ENCODE measurements around the gene TWIST1.

Gene TWIST1

DNA sequence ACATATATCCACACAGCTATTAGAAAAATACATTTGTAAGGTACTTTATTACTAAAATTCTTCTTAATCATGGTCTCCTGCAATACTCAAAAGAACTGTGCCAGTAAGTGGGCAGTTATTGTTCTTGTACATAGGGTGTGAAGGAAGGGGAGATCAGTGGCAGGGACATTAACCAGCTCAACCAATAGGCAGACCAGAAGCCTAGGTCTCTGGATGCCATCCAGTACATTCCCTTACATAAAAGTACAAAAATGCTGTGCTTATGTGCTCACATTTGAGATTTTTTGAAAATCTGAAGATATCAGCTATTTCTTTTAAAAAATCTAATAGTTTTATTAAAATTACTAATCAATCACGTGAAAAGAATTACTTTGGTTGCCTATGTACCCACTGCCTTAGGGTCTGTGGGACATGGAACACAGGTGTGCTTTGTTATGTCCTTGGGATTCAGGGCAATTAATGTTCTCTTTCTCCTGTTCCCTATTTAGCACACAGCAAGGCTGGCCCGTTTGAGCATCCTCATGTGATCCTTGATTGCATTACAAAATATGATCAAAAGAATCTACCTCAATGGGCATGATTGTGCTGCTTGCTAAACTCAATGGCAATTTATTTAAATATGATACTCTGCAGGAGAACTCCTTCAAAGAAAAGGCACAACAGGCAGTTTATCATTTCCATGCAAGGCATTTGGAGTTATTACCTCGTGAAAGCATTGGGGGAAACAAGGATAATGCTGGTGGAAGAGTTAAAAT, 22.7 kb downstream of the TWIST1 start:
- ATAC-seq (replicated peaks) (no peak), DNase-seq (no peak)

DNA sequence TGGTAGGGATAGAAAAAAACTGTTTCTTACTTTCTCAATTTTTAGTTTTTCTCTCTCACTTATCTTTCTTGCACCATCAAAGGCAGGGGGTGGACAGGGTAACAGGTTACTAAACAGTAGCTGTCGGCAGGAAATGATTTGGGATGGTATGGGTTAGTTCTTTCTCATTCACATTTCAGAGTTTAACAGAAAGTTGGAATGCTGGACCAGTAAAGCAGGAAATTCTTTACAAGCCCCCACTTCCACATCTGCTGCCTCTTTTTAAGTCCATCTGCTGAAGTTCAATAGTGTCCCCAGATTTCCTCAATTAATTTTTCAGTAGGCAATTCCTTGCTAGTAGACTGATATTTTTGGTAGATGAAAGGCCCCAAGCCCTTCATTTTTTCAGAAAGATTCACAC, 23.3 kb downstream of the TWIST1 start:
- Mint-ChIP-seq H3K27me3 (peaks cover 14 to 19% of the 10 kb centered on the region in 2 donors), H3K4me3 (no peak overlapping the region), H3K27ac (no peak overlapping the region), H3K9me3 (no peaks in the 10 kb centered on the region), H3K36me3 (no peaks in the 10 kb centered on the region), H3K4me1 (no peaks in the 10 kb centered on the region)
- ATAC-seq (replicated peaks), result no peak
- DNase-seq, result no peak

More for the DNA sequence above, 22.7 kb downstream of the TWIST1 start:
- Mint-ChIP-seq H3K27ac (no peak overlapping the region), H3K9me3 (no peaks in the 10 kb centered on the region), H3K4me1 (no peaks in the 10 kb centered on the region), H3K27me3 (peaks cover 14 to 19% of the 10 kb centered on the region in 2 donors), H3K36me3 (no peaks in the 10 kb centered on the region), H3K4me3 (no peak overlapping the region)

DNA sequence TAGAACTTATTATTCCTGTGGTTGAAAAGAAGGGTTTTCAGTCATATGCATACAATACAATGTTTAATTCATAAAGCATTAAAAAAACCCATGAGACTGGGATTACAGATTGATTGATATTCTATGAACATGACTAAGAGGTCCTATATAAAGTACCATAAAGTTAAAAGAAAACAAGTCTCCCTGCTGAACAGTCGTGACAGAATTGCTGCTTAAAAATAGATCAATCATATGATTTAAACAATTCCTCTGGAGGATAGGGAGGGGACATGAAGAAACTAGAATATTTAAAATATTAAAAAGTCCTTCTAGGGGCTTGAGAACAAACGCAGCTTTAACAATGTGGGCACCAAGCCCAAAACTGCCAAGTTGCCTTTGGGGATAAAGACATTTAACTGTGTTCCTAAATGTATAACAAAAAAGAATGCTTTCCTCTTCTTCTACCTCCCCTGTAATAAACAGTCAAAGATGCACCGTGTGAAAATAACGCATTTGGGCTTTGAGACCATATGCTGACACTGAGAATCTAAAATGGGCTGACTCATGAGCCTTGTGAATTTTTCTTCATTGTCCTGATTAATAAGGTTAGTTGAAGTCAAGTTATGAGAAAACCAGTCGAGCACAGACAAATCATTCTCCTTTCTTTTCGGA, 25.8 kb downstream of the TWIST1 start:
- DNase-seq (no peak), ATAC-seq (replicated peaks) (no peak)
- H3K4me1 Mint-ChIP-seq, result no peaks in the 10 kb centered on the region
- no peak overlapping the region for H3K4me3 Mint-ChIP-seq
- peaks cover 0 to 1% of the 10 kb centered on the region in 2 donors for H3K9me3 Mint-ChIP-seq
- peaks cover 9 to 13% of the 10 kb centered on the region in 2 donors for H3K27me3 Mint-ChIP-seq
- no peaks in the 10 kb centered on the region for H3K36me3 Mint-ChIP-seq
- H3K27ac Mint-ChIP-seq, result no peak overlapping the region

DNA sequence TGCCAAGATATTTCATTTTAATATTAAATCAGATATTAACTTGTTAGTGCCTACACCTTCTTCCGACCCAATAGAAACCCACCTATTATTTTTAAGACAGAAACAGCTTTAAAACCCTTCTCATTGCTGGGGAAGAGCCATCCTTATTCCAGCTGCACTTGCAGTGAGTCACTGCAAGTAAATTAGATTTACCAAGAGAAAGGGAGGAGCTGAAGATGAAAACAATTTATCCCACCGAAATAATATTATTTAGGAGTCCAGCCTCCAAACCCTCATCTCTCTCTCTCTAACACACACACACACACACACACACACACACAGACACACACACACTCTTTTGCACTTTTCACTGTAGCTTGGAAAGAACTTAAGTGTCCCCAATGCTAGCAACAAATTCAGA, 26.9 kb downstream of the TWIST1 start:
- Mint-ChIP-seq H3K4me3 (no peak overlapping the region), H3K4me1 (no peaks in the 10 kb centered on the region), H3K27me3 (peaks cover 9 to 13% of the 10 kb centered on the region in 2 donors), H3K27ac (no peak overlapping the region), H3K36me3 (no peaks in the 10 kb centered on the region), H3K9me3 (peaks cover 0 to 1% of the 10 kb centered on the region in 2 donors)
- no peak for DNase-seq
- no peak for ATAC-seq (replicated peaks)

DNA sequence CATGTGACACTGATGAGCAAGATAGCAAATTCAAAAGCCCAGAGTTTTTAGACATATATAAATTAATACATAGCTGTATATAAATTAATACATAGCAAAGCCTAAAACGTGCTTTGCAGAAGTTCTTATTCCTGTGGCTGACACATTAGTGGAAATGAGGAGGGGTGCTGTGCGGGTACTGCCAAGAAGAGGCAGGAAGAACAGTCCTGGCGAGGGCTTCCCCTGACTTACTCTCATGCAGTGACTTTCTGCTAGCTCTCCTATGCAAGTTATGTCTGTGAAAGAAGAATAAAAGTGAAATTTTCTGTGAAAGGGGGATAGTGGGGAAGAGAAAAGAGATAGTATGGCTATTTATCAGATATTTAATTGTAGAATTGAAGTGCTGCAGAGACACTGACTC, 27.6 kb downstream of the TWIST1 start:
- H3K27me3 Mint-ChIP-seq, result peaks cover 4 to 7% of the 10 kb centered on the region in 2 donors
- peaks cover 0 to 1% of the 10 kb centered on the region in 2 donors for H3K9me3 Mint-ChIP-seq
- no peaks in the 10 kb centered on the region for H3K4me1 Mint-ChIP-seq
- no peaks in the 10 kb centered on the region for H3K36me3 Mint-ChIP-seq
- no peak overlapping the region for H3K4me3 Mint-ChIP-seq
- ATAC-seq (replicated peaks) (no peak), DNase-seq (no peak)
- H3K27ac Mint-ChIP-seq, result no peak overlapping the region

DNA sequence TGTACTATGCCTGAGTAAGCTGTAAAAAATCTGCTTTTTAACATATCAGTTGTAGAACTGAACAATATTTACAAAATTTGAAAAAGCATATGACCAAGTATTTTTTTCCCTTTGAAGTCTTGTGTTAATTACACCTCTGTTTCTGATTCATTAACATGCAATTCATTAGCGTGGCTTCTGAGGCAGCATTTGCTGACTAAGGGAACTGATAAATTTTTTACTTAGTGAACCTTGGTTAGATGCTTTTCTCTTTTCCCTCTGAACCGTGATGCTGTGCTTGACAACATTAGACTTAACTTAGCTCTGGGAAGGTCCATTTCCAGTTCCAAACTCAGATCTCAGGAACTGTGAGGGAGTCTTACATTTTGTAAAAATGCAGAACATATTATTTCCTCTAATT, 28.1 kb downstream of the TWIST1 start:
- DNase-seq, result no peak
- Mint-ChIP-seq H3K27ac (no peak overlapping the region), H3K4me3 (no peak overlapping the region), H3K27me3 (peaks cover 4 to 7% of the 10 kb centered on the region in 2 donors), H3K36me3 (no peaks in the 10 kb centered on the region), H3K4me1 (no peaks in the 10 kb centered on the region), H3K9me3 (peaks cover 0 to 1% of the 10 kb centered on the region in 2 donors)
- ATAC-seq (replicated peaks), result no peak

DNA sequence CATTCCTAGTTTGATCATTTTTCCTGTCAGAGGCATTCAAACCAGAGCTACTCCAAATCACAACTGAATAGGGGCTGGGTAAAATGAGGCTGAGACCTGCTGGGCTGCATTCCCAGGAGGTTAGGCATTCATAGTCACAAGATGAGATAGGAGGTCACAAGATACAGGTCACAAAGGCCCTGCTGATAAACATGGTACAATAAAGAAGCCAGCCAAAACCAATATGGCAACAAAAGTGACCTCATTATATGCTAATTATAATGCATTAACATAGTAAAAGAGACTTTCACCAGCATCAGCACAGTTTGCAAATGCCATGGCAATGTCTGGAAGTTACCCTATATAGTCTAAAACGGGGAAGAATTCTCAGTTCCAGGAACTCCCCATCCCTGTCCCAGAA, 37.3 kb downstream of the TWIST1 start:
- no peaks in the 10 kb centered on the region for H3K36me3 Mint-ChIP-seq
- peaks cover 0 to 4% of the 10 kb centered on the region in 2 donors for H3K27me3 Mint-ChIP-seq
- no peak overlapping the region for H3K27ac Mint-ChIP-seq
- H3K9me3 Mint-ChIP-seq, result peaks cover 0 to 5% of the 10 kb centered on the region in 2 donors
- ATAC-seq (replicated peaks), result no peak
- H3K4me1 Mint-ChIP-seq, result no peaks in the 10 kb centered on the region
- H3K4me3 Mint-ChIP-seq, result no peak overlapping the region
- no peak for DNase-seq

DNA sequence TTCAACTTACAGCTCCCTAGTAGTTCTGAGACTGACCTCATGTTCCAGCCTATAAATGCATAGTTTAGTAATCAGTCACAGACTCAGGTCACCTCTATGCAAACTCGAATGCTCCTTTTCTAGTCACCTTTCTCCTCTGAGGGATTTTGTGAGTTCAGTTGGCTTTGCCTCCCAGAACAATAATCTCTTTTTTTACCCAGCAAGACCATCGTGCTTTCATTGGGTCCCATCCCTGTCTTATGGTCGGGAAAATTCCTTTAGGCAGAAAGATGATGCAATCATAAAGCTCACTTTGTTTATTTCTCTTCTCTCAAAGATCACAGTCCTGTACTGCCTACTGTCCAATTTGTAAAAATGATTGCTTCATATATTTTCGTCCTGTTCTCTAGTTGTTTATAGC, 38.4 kb downstream of the TWIST1 start:
- DNase-seq, result no peak
- H3K4me1 Mint-ChIP-seq, result no peaks in the 10 kb centered on the region
- peaks cover 0 to 5% of the 10 kb centered on the region in 2 donors for H3K9me3 Mint-ChIP-seq
- no peaks in the 10 kb centered on the region for H3K36me3 Mint-ChIP-seq
- ATAC-seq (replicated peaks), result no peak
- no peak overlapping the region for H3K4me3 Mint-ChIP-seq
- no peak overlapping the region for H3K27ac Mint-ChIP-seq
- H3K27me3 Mint-ChIP-seq, result peaks cover 4 to 5% of the 10 kb centered on the region in 2 donors

DNA sequence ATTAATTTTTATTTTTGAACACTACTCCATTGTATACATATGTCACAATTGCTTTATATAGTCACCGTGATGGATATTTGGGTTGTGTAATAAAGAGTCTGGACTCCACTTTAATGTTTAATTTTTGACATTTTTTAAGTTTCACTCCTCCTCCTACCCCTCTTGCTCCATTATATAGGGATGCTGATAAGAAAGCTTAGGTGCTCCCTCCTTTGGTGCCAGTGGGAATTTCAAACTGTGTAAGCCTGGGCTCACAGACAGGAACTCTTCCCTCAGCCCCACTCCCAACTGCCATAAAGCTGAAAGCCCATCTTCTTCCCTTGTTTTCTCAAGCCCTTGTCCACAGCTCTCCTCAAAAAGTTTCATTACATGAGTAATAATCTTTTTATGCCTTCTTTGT, 47.6 kb downstream of the TWIST1 start:
- no peak for ATAC-seq (replicated peaks)
- no peak for DNase-seq
- Mint-ChIP-seq H3K4me3 (no peak overlapping the region), H3K27me3 (peaks cover 13 to 16% of the 10 kb centered on the region in 2 donors), H3K9me3 (peaks cover 3 to 4% of the 10 kb centered on the region in 2 donors), H3K4me1 (no peaks in the 10 kb centered on the region), H3K27ac (no peak overlapping the region), H3K36me3 (peaks cover 0 to 2% of the 10 kb centered on the region in 2 donors)

DNA sequence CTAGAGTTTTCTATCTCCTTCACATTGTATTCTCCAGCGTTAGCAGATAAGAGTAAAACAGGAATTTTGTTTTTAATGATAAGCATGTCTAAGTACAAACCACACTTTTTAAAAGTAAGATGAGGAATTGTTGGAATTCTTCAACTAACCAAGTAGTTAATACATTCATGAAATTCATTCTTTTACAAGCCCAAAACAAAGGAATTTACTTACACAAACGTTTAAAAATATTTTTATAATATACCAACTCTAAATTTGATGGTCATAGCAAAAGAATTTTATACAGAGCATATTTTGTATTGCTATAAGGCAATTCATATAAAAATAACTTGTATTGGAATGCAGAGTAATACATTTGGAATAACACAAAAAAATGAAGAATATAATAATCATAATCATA, 51.3 kb downstream of the TWIST1 start:
- Mint-ChIP-seq H3K27me3 (peaks cover 4 to 8% of the 10 kb centered on the region in 2 donors), H3K9me3 (peaks cover 0 to 3% of the 10 kb centered on the region in 2 donors), H3K27ac (no peak overlapping the region), H3K4me3 (no peak overlapping the region), H3K36me3 (no peaks in the 10 kb centered on the region), H3K4me1 (no peaks in the 10 kb centered on the region)
- no peak for ATAC-seq (replicated peaks)
- no peak for DNase-seq

All from stimulated activated naive B cell treated with anti-CD40 and anti-IgM and Interleukin-4, amounts not matched to agents 10 μg/mL and 1 μg/mL and 100 μg/mL, for 72 hours (primary cell).